Astrocyte of the spinal cord (primary cell): ENCODE results near the gene DIP2A.
"Not testable (repeated sequence)": the region's sequence is repeated elsewhere in the genome, so short reads cannot be mapped to it uniquely, and the experiment has no call there.

Experiments
- DNase-seq: peaks from one replicate; pipeline ENCODE4 v3.0.0; 2011; ENCODE audit warnings: low read depth, low spot score
- H3K4me3 ChIP-seq: 2 replicates; pipeline ENCODE4 v1.5.1; 2011; ENCODE audit warnings: low read depth, mild to moderate bottlenecking, low read length, moderate library complexity
- CTCF ChIP-seq: IDR thresholded peaks from 2 replicates; pipeline ENCODE4 v1.5.1; 2012; ENCODE audit warnings: low read depth, mild to moderate bottlenecking, low read length, inconsistent platforms
- in situ Hi-C: cut with HindIII; loops from 2 replicates; pipeline ENCODE4 v1.10.0; 2017; ENCODE audit warnings: low sequenced_read_pairs

DIP2A gene

DNA sequence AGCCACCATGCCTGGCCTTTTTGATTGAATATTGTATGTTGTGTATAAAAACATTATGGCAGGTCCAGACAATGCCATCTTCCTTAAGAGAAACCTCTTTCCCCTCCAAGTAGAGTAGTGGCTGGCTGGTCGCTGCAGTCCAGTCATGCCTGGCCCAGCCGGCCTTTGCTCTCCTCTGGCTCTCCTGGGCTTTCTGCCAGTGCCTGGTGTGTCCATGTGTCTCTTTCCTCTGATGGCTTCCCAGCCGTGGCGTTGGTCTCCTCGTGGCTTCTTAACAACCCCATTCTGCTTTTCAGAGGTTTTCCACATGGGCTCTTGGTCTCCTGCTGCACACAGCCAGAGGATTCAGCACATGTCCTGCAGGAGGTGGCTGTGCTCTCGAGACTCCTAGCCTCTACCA, 58.7 kb downstream of the DIP2A start:
- no peak for TF ChIP-seq CTCF
- no peak for DNase-seq
- in situ Hi-C loops = no loop called here
- H3K4me3 ChIP-seq = no peak overlapping the region

DNA sequence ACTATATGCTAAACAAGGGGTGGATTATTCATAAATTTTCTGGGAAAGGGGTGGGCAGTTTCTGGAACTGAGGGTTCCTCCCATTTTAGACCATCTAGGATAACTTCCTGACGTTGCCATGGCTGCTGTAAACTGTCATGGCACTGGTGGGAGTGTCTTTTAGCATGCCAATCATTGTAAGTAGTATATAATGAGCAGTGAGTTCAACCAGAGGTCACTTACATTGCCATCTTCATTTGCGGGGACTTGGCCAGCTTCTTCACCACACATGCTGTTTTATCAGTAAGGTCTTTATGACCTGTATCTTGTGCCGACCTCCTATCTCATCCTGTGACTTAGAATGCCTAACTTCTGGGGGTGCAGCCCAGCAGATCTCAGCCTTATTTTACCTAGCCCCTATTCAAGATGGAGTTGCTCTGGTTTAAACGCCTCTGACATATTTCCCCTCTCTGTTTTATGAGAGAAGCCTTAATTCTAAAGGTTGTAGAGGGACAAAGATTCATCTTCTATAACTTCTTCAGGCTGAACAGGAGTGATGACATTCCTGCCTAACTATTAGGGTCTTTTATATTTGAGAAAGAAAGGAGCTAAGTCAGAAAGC, 60.4 kb downstream of the DIP2A start:
- in situ Hi-C loops = no loop called here
- no peak overlapping the region for H3K4me3 ChIP-seq
- TF ChIP-seq CTCF = no peak
- DNase-seq = no peak

GRCh38 chr21:46527393-46527792, 68.7 kb downstream of the DIP2A start:
- DNase-seq, H3K4me3 ChIP-seq, in situ Hi-C loops: not testable (repeated sequence)

- TF ChIP-seq CTCF = no peak
- no peak for DNase-seq
Observed at GRCh38 chr21:46527801-46528200, 69.1 kb downstream of the DIP2A start.

GRCh38 chr21:46532080-46532479, 73.4 kb downstream of the DIP2A start:
- no peak for DNase-seq
- in situ Hi-C loops = no loop called here

More at GRCh38 chr21:46527801-46528200, 69.1 kb downstream of the DIP2A start:
- in situ Hi-C loops = no loop called here
- H3K4me3 ChIP-seq = no peak overlapping the region

DNA sequence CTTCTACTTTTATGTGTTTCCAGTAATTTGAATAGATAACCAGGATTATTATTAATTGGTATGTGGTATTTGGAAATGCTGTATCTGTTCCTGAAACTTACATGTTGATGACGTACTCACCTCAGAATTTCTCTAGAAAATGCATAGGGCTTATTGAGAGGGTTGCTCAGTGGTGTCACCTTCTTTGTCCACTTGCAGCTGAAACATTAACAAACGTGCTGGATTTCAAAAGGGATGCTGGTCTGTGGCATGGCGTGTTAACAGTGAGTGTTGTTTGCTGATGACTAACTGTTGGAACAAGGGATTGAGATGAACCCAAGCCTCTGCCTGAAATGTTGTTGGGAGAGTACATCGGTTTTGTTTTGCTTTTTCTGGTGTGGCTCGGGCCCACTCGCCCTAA, 78.3 kb downstream of the DIP2A start:
- DNase-seq = no peak
- no peak for TF ChIP-seq CTCF
- in situ Hi-C loops = no loop called here
- H3K4me3 ChIP-seq = no peak overlapping the region

More at GRCh38 chr21:46532080-46532479, 73.4 kb downstream of the DIP2A start:
- no peak for TF ChIP-seq CTCF
- H3K4me3 ChIP-seq = no peak overlapping the region

GRCh38 chr21:46538262-46538661, 79.6 kb downstream of the DIP2A start:
- TF ChIP-seq CTCF = no peak
- no peak overlapping the region for H3K4me3 ChIP-seq
- DNase-seq = no peak
- in situ Hi-C loops = no loop called here
